NK-92 (cell line): Measurements from ENCODE around the gene SRXN1.

Experiments
- DNase-seq: peaks from one replicate; lab custom pipeline; 2025; ENCODE audit not compliant: unreplicated experiment; lab: John Stamatoyannopoulos, UW

The SRXN1 gene

DNA sequence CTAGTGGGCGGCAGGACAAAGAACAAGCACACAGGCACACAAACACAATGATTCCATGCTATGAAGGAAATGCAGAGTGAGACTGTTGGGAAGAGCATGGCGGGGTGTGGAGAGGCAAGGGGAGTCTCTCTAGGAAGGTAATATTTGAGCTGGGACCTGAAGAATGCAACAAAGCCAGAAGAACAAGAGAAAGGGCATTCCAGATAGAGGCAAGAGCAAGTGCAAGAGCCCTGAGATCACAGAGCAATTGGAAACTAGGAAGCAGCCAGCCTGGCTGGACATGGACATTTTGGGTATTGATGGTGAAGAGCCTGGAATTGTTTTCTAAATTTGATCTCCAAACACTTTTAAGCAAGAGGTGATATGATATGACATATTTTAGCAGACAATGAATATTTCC, 15.4 kb downstream of the SRXN1 start:
- DNase-seq = no peak

- no peak for DNase-seq
Observed at GRCh38 chr20:635893-636338, 17.1 kb downstream of the SRXN1 start.

DNA sequence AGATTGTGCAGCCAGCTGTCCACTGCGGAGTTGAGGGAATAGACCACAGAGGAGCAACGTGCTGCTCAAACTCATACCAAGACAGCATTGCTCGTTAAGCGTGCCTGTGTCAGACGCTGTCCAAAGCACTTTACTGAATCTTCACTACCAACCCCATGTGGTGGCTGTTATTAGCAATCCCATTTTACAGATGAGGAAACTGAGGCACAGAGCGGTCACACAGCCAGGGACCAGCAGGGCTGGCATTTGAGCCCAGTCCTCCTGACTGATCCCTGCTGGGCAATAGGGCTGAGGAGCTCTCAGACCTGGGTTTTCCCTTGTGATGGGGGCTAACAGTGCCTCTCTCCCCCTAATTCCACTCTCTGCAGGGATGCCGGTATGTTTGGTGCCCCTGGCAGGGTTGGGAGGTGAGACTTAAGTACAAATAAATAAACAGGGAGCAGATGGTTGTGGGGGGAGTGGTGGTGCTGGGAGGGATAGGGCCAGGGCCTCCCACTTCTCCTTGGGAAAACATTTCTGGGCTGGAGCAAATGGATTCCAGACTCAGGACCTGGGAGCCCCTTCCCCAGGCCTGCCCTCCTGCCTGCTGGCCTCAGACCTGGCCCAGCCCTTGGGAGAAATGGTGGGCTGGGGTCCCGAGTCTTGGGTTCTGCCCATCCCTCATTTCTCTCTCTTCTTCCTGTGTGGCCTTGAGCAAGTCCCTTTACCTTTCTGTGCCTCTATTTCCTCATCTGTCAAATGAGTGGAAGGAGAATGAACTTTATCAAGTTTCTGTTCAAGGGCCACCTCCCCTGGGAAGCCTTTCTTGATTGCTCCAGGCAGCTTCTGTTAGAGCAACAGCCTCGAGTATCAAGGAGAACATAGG, 17.7 kb downstream of the SRXN1 start:
- DNase-seq = no peak

- no peak for DNase-seq
Observed at GRCh38 chr20:634148-634925, 18.7 kb downstream of the SRXN1 start.

GRCh38 chr20:631101-631500, 21.9 kb downstream of the SRXN1 start:
- no peak for DNase-seq

DNA sequence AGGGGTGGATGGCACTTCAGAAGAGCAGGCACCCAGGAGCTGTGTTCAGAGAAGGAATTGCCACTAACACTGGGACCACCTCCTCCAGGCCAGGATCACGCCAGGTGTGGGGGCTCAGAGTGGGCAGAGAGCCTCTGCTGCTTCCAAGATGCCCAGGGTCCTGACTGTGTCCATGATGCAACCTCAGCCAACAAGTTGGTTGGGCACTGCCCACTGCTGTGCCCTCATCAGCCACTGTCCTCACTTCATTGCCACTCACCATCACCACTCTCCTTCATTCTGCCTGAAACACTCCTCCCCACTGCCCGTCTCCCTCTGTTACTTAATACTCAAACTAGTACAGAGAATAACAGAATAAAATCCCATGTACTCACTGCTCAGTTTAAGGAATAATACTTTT, 26.4 kb downstream of the SRXN1 start:
- no peak for DNase-seq

- no peak for DNase-seq
Observed at GRCh38 chr20:625360-625932, 27.6 kb downstream of the SRXN1 start.

DNA sequence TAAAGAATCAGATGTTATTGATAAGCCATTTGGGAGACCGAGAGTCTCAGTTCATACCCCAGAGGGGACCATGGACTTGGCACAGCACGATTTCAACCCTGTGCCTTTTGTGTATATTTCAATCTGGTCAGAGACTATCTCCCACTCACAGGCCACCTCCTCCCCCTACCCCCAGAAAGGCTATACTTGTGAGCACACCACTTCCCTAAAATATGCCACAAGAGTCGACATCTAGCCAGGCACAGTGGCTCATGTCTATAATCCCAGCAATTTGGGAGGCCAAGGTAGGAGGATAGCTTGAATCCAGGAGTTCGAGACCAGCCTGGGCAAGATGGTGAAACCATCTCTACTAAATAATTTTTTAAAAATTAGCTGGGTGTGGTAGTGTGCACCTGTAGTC, 29.3 kb downstream of the SRXN1 start:
- DNase-seq = no peak

- no peak for DNase-seq
Observed at GRCh38 chr20:623021-623420, 30.0 kb downstream of the SRXN1 start.

- no peak for DNase-seq
Observed at GRCh38 chr20:622161-622560, 30.8 kb downstream of the SRXN1 start.

GRCh38 chr20:621125-621756, 31.8 kb downstream of the SRXN1 start:
- DNase-seq = no peak

GRCh38 chr20:620246-620645, 32.8 kb downstream of the SRXN1 start:
- DNase-seq = no peak

DNA sequence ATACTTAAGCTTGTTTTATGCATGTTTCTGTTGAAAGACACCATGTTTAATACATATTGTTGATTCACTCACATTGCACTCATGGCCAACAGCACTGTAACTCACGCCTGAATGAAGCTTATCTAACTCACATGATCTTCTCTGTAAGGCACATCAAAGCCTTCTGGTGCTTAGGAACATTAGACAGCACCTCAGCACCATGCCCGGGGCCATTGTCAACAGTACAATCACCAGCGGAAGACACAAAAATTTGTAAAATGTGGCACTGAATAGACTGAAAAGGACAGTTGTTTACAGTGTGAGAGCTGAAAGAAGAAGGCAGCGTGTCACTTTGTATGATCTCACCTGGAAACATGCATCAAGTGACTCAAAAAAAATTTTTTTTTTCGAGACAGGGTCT, 34.0 kb downstream of the SRXN1 start:
- DNase-seq = no peak

- no peak for DNase-seq
Observed at GRCh38 chr20:617934-618690, 34.9 kb downstream of the SRXN1 start.

GRCh38 chr20:615514-615913, 37.5 kb downstream of the SRXN1 start:
- no peak for DNase-seq

DNA sequence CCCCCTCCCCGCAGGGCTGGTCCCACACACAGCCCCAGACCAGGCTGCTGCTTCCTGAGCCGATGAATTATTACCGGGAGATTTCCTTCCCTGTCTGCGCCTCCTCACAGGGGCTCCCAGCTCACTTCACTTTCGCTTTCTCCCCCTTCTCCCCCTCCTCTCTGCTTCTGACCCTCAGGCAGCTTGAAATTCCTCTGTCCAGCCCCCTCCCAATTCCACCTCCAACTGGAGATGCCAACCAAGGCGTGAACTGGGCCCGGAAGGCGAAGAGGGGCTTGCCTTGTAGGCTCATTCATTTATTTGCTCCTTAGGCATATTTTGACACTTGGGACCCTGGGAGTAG, 41.2 kb downstream of the SRXN1 start:
- DNase-seq = no peak

DNA sequence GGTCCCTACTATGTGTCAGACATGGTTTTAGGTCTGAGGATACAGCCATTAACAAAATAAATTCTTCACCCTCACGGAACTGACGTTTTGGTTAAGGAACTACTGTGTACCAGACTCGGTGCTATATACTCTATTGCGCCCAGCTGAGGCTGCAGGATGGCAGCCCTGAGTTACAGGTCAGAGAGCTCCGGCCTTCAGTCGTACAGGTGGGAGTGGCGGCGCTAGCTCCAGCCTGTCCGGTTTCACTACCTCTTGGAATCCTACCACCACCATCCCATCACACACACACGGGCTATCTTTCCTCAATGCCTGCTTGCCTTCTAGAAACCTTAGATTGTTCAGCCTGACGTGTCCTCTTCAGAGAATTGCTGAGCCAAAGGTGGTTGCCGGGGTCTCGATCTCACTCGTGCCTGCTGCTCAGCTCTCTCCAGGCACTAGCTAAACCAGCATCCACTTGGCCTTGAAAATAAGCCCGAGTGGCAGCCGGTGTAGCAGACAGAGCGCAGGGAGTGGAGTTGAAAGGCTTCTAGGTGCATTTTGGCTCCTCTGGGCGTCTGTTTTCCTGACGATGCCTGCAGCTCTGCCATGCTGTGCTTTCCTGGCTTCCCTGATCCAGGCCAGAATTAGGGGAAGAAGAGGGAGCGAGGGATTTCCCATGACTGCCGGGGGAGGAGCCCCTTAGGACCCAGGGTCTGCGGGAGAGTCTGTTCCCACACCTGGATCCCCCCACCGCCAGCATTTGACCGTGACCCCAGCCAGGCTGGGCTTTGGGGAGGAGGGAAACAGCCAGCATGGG, 41.8 kb downstream of the SRXN1 start:
- DNase-seq = no peak

- no peak for DNase-seq
Observed at GRCh38 chr20:610130-611046, 42.6 kb downstream of the SRXN1 start, which contains the start of gene TCF15. Gene TCF15 (minus strand): TSS chr20:610309. CDS start chr20:610237, 72 bp downstream.
